Fibroblast of lung (primary cell): ENCODE measurements around the gene NSFL1C.

Experiments used
- CTCF ChIP-seq, 2 donors: IDR thresholded peaks in 1 of 2; conservative IDR thresholded peaks in 1 of 2; 1 replicate in 1 of 2; 2 replicates in 1 of 2; pipeline ENCODE4 v1.5.1; 2011 to 2012; ENCODE audit warnings: low read length in 2 of 2, control low read depth in 1 of 2, inconsistent platforms in 1 of 2, low read depth in 1 of 2, mild to moderate bottlenecking in 1 of 2
- EZH2 ChIP-seq: IDR thresholded peaks from 2 replicates; pipeline ENCODE4 v1.5.1; 2012; ENCODE audit warnings: low read length, control low read depth, mild to moderate bottlenecking; ENCODE audit errors: missing control alignments

GRCh38 chr20:1505361-1505760 is 38.7 kb upstream of the NSFL1C start:
- TF ChIP-seq CTCF (conservative IDR thresholded peaks at IDR 0.05 in 1 of 2, IDR thresholded peaks at IDR 0.05 in 1 of 2; ENCODE audit: low read depth in 1 of 2, low read length in 2 of 2) = no peak
- TF ChIP-seq EZH2 = no peak
